Mesenteric fat pad (tissue), 1 donor: ENCODE measurements around the gene DNAH2. TPM values are rescaled to one million over a fixed set of nuclear protein-coding genes. Genes with fewer than 3 reads are reported as not detected.

Experiments
- DNase-seq: peaks from one replicate; pipeline ENCODE4 v3.0.0-alpha.2; 2020; ENCODE audit warnings: low spot score
- total RNA-seq: library from RNA; stranded (reverse); fragmentation: NEBNext Ultra II Directional; extraction: Animal tissue kit (Norgen Biotek cat#: 25700); gene quantifications from one replicate; pipeline ENCODE4 v1.2.1, GENCODE V29; 2021
- donor health status: DM: yes; HTN: yes; CAD: no.

Gene DNAH2
- total RNA-seq, 1 donor from 2014 or later = 0.26 TPM

GRCh38 chr17:7701681-7702080 is 15.9 kb upstream of the DNAH2 start:
- no peak for DNase-seq

- no peak for DNase-seq
Measured at GRCh38 chr17:7702776-7703175, 14.8 kb upstream of the DNAH2 start.

- no peak for DNase-seq
Measured at GRCh38 chr17:7703584-7704479, 13.7 kb upstream of the DNAH2 start.

- no peak for DNase-seq
Measured at GRCh38 chr17:7704601-7705268, 12.8 kb upstream of the DNAH2 start, which contains the start of gene EFNB3. EFNB3 (plus strand) TSS chr17:7705202; CDS start chr17:7705599, 397 bp downstream.

GRCh38 chr17:7705269-7706255 is 12.0 kb upstream of the DNAH2 start:
- DNase-seq = no peak

GRCh38 chr17:7706631-7707354 is 10.8 kb upstream of the DNAH2 start:
- no peak for DNase-seq

- no peak for DNase-seq
Measured at GRCh38 chr17:7707446-7707845, 10.1 kb upstream of the DNAH2 start.

- no peak for DNase-seq
Measured at GRCh38 chr17:7707858-7708750, 9.4 kb upstream of the DNAH2 start.

GRCh38 chr17:7709031-7709430 is 8.5 kb upstream of the DNAH2 start:
- DNase-seq = no peak

GRCh38 chr17:7710301-7710700 is 7.2 kb upstream of the DNAH2 start:
- DNase-seq = no peak

GRCh38 chr17:7711051-7711755 is 6.3 kb upstream of the DNAH2 start:
- no peak for DNase-seq

GRCh38 chr17:7712111-7712771 is 5.3 kb upstream of the DNAH2 start:
- no peak for DNase-seq

GRCh38 chr17:7713782-7714181 is 3.8 kb upstream of the DNAH2 start:
- DNase-seq = no peak

GRCh38 chr17:7714721-7715594 is 2.6 kb upstream of the DNAH2 start:
- DNase-seq = no peak

- no peak for DNase-seq
Measured at GRCh38 chr17:7715936-7716886, 1.3 kb upstream of the DNAH2 start.

- DNase-seq = no peak
Measured at GRCh38 chr17:7717756-7718350, 309 bp downstream of the DNAH2 start.
